ENCODE data around the gene CPB2.

The CPB2 gene

GRCh38 chr13:46129124-46129523, 24.3 kb upstream of the CPB2 start:
- in situ Hi-C loops (cut with MboI; ENCODE audit: low sequenced_read_pairs) = loop anchor here (10.0 kb wide), 1 partner anchor 314 kb away; no protein-coding TSS in a partner anchor

- in situ Hi-C loops (cut with MboI; ENCODE audit: low sequenced_read_pairs) = loop anchor here (10.0 kb wide), 1 partner anchor 313 kb away; no protein-coding TSS in a partner anchor
Observed at GRCh38 chr13:46127358-46128023, 22.7 kb upstream of the CPB2 start.

GRCh38 chr13:46126552-46127357, 21.9 kb upstream of the CPB2 start:
- in situ Hi-C loops (cut with MboI; ENCODE audit: low sequenced_read_pairs) = loop anchor here (10.0 kb wide), 1 partner anchor 312 kb away; no protein-coding TSS in a partner anchor

- in situ Hi-C loops (cut with MboI; ENCODE audit: low sequenced_read_pairs) = loop anchor here (10.0 kb wide), 1 partner anchor 311 kb away; no protein-coding TSS in a partner anchor
Observed at GRCh38 chr13:46126056-46126455, 21.2 kb upstream of the CPB2 start.

- in situ Hi-C loops (cut with MboI; ENCODE audit: low sequenced_read_pairs) = loop anchor here (10.0 kb wide), 1 partner anchor 310 kb away; no protein-coding TSS in a partner anchor
Observed at GRCh38 chr13:46124967-46125933, 20.4 kb upstream of the CPB2 start.

- in situ Hi-C loops (cut with MboI; ENCODE audit: low sequenced_read_pairs) = loop anchor here (10.0 kb wide), 1 partner anchor 310 kb away; no protein-coding TSS in a partner anchor
Observed at GRCh38 chr13:46124531-46124966, 19.7 kb upstream of the CPB2 start.

GRCh38 chr13:46122304-46122703, 17.5 kb upstream of the CPB2 start:
- in situ Hi-C loops (cut with MboI; ENCODE audit: low sequenced_read_pairs) = loop anchor here (10.0 kb wide), 1 partner anchor 308 kb away; no protein-coding TSS in a partner anchor

- in situ Hi-C loops (cut with MboI; ENCODE audit: low sequenced_read_pairs) = loop anchor here (10.0 kb wide), 1 partner anchor 307 kb away; no protein-coding TSS in a partner anchor
Observed at GRCh38 chr13:46121597-46122163, 16.8 kb upstream of the CPB2 start.

- in situ Hi-C loops (cut with MboI; ENCODE audit: low sequenced_read_pairs) = loop anchor here (10.0 kb wide), 1 partner anchor 306 kb away; no protein-coding TSS in a partner anchor
Observed at GRCh38 chr13:46121033-46121432, 16.2 kb upstream of the CPB2 start.

- in situ Hi-C loops (cut with MboI; ENCODE audit: low sequenced_read_pairs) = loop anchor here (10.0 kb wide), 1 partner anchor 305 kb away; no protein-coding TSS in a partner anchor
Observed at GRCh38 chr13:46119883-46120614, 15.2 kb upstream of the CPB2 start.

- in situ Hi-C loops (cut with MboI; ENCODE audit: low sequenced_read_pairs) = no loop called here
Observed at GRCh38 chr13:46116653-46117502, 12.0 kb upstream of the CPB2 start.

GRCh38 chr13:46114613-46115012, 9.8 kb upstream of the CPB2 start:
- in situ Hi-C loops (cut with MboI; ENCODE audit: low sequenced_read_pairs) = no loop called here

- in situ Hi-C loops (cut with MboI; ENCODE audit: low sequenced_read_pairs) = no loop called here
Observed at GRCh38 chr13:46113596-46113995, 8.8 kb upstream of the CPB2 start.

- in situ Hi-C loops (cut with MboI; ENCODE audit: low sequenced_read_pairs) = no loop called here
Observed at GRCh38 chr13:46111151-46111550, 6.3 kb upstream of the CPB2 start.

GRCh38 chr13:46109451-46109850, 4.6 kb upstream of the CPB2 start:
- in situ Hi-C loops (cut with MboI; ENCODE audit: low sequenced_read_pairs) = no loop called here

- in situ Hi-C loops (cut with MboI; ENCODE audit: low sequenced_read_pairs) = no loop called here
Observed at GRCh38 chr13:46106839-46107371, 2.1 kb upstream of the CPB2 start.

- in situ Hi-C loops (cut with MboI; ENCODE audit: low sequenced_read_pairs) = no loop called here
Observed at GRCh38 chr13:46103037-46103436, 1.8 kb downstream of the CPB2 start.

- in situ Hi-C loops (cut with MboI; ENCODE audit: low sequenced_read_pairs) = no loop called here
Observed at GRCh38 chr13:46102255-46102605, 2.6 kb downstream of the CPB2 start.
